HepG2 (cell line): ENCODE measurements around the gene SLC27A2. TPM values are rescaled to one million over a fixed set of nuclear protein-coding genes. Genes with fewer than 3 reads are reported as not detected.

Experiments
- CBFB ChIP-seq: sonication (generic); formaldehyde crosslinking; IDR thresholded peaks from 2 replicates; pipeline ENCODE4 v1.4.0; 2020; ENCODE audit warnings: missing genetic modification reagents
- CREBL2 ChIP-seq: sonication (generic); formaldehyde crosslinking; IDR thresholded peaks from 2 replicates; pipeline ENCODE4 v1.8.1; 2023; ENCODE audit warnings: missing genetic modification reagents, mild to moderate bottlenecking, borderline replicate concordance
- ELF3 ChIP-seq: IDR thresholded peaks from 2 replicates; pipeline ENCODE4 v1.6.1; 2016; ENCODE audit warnings: missing genetic modification reagents, missing compliant biosample characterization
- GABPB1 ChIP-seq: IDR thresholded peaks from 2 replicates; pipeline ENCODE4 v1.6.1; 2016; ENCODE audit warnings: mild to moderate bottlenecking, missing genetic modification reagents, moderate library complexity, missing compliant biosample characterization
- LCORL ChIP-seq, 2 experiments: fragments of 450-650 bp in 1 of 2; sonication (generic) in 1 of 2; formaldehyde crosslinking in 1 of 2; IDR thresholded peaks; 2 replicates each; pipeline versions ENCODE4 v1.5.0 to v1.6.1; 2017 to 2020; ENCODE audit warnings: antibody characterized with exemption in 1 of 2, missing genetic modification reagents in 1 of 2
- MYC ChIP-seq: sonication (generic); formaldehyde crosslinking; IDR thresholded peaks from 2 replicates; pipeline ENCODE4 v1.9.0; 2021; ENCODE audit warnings: missing genetic modification reagents, borderline replicate concordance
- RFX5 ChIP-seq: IDR thresholded peaks from 2 replicates; pipeline ENCODE4 v1.6.1; 2011; ENCODE audit warnings: low read depth, low read length, improper control_type of control experiment
- TCF12 ChIP-seq, 2 experiments: fragments of 450-650 bp in 1 of 2; sonication (generic) in 1 of 2; formaldehyde crosslinking in 1 of 2; IDR thresholded peaks; 2 replicates each; pipeline versions ENCODE4 v1.6.1 to v1.8.0; 2017 to 2022; ENCODE audit warnings: antibody characterized with exemption in 1 of 2, mild to moderate bottlenecking in 1 of 2, missing genetic modification reagents in 1 of 2, moderate library complexity in 1 of 2
- TFDP1 ChIP-seq: IDR thresholded peaks from 2 replicates; pipeline ENCODE4 v1.6.1; 2016; ENCODE audit warnings: missing compliant biosample characterization, missing genetic modification reagents, borderline replicate concordance
- TRIM24 ChIP-seq: sonication (generic); formaldehyde crosslinking; IDR thresholded peaks from 2 replicates; pipeline ENCODE4 v1.8.0; 2022; ENCODE audit warnings: mild to moderate bottlenecking, missing genetic modification reagents
- ZBTB3 ChIP-seq: sonication (generic); formaldehyde crosslinking; IDR thresholded peaks from 2 replicates; pipeline ENCODE4 v1.4.0; 2020; ENCODE audit warnings: low read depth, mild to moderate bottlenecking, moderate library complexity, missing genetic modification reagents, borderline replicate concordance
- ZNF44 ChIP-seq: sonication (generic); formaldehyde crosslinking; IDR thresholded peaks from 2 replicates; pipeline ENCODE4 v1.5.1; 2020; ENCODE audit warnings: mild to moderate bottlenecking, missing genetic modification reagents
- ZNF644 ChIP-seq: IDR thresholded peaks from 2 replicates; pipeline ENCODE4 v1.6.1; 2016; ENCODE audit warnings: low read depth
- ZNF672 ChIP-seq: sonication (generic); formaldehyde crosslinking; IDR thresholded peaks from 2 replicates; pipeline ENCODE4 v1.8.1; 2022; ENCODE audit warnings: missing genetic modification reagents
- polyA plus RNA-seq, 8 experiments: library from polyadenylated mRNA; depleted of rRNA in 3 of 8; stranded (reverse) in 7 of 8; unstranded in 1 of 8; fragments of >200 nt; fragmentation: Illumina TruSeq in 4 of 8; extraction: Trizol in 4 of 8; gene quantifications; 2 replicates each; pipeline versions ENCODE4 v1.2.1 to v1.2.3, GENCODE V29; 2011 to 2016; ENCODE audit warnings: low read depth in 4 of 8, missing spikeins in 1 of 8, mixed read lengths in 1 of 8; ENCODE audit not compliant: insufficient read depth in 1 of 8
- total RNA-seq, 5 experiments: library from RNA; depleted of rRNA; stranded (reverse); fragments of >200 nt; fragmentation: Illumina TruSeq; extraction: Trizol; gene quantifications; 2 replicates each; pipeline ENCODE4 v1.2.3, GENCODE V29; 2016; ENCODE audit warnings: low read depth in 1 of 5
- TF ChIP-seq, protein P1 (sequence below): sonication (generic); formaldehyde crosslinking; IDR thresholded peaks from 2 replicates; pipeline ENCODE4 v1.4.0; 2020; ENCODE audit warnings: missing genetic modification reagents; ENCODE audit errors: not compliant biosample characterization
- TF ChIP-seq, protein P2 (sequence below), 2 experiments: sonication (generic) in 1 of 2; formaldehyde crosslinking in 1 of 2; IDR thresholded peaks; 2 replicates each; pipeline versions ENCODE4 v1.4.0 to v1.6.1; 2018 to 2020; ENCODE audit warnings: missing genetic modification reagents in 2 of 2, borderline replicate concordance in 1 of 2, low read depth in 1 of 2, mild to moderate bottlenecking in 1 of 2, missing biosample characterization in 1 of 2
- TF ChIP-seq, protein P3 (sequence below): sonication (generic); formaldehyde crosslinking; IDR thresholded peaks from 2 replicates; pipeline ENCODE4 v1.4.0; 2020; ENCODE audit warnings: mild to moderate bottlenecking, low read depth, missing genetic modification reagents
- TF ChIP-seq, protein P4 (sequence below): sonication (generic); formaldehyde crosslinking; IDR thresholded peaks from 2 replicates; pipeline ENCODE4 v1.4.0; 2020; ENCODE audit warnings: mild to moderate bottlenecking, missing genetic modification reagents
- TF ChIP-seq, protein P5 (sequence below): sonication (generic); formaldehyde crosslinking; IDR thresholded peaks from 2 replicates; pipeline ENCODE4 v1.8.1; 2022; ENCODE audit warnings: low read depth, mild to moderate bottlenecking, missing genetic modification reagents

SLC27A2 gene
- total and polyA plus RNA-seq, 2 of the 13 experiments (the other 11 are each of a cell fraction or from before 2014, with no cell fraction given) = 14.6 to 23.4 TPM

GRCh38 chr15:50181969-50182218 lies at the start of gene SLC27A2 (continued):
- TF ChIP-seq ELF3 (CRISPR knock-in tag) (no peak), ZBTB3 (no peak), GABPB1 (peak; percentile 62; the same call in 1 of the 2 replicates), CREBL2 (no peak), MYC (CRISPR knock-in tag) (peak; percentile 92; the same call in 1 of the 2 replicates), ZNF672 (CRISPR knock-in tag) (no peak), RFX5 (no peak), TRIM24 (CRISPR knock-in tag) (no peak), CBFB (CRISPR knock-in tag) (no peak), ZNF44 (0 out of 2 replicates have a peak, but pooled peaks have one; percentile 59), TFDP1 (CRISPR knock-in tag) (peak; percentile 69; the same call in 1 of the 2 replicates), TCF12 (IDR thresholded peaks at IDR 0.05) (no peak), TCF12 (CRISPR knock-in tag; IDR thresholded peaks at IDR 0.05) (no peak), ZNF644 (CRISPR knock-in tag) (no peak), LCORL (IDR thresholded peaks at IDR 0.05) (no peak), LCORL (CRISPR knock-in tag; IDR thresholded peaks at IDR 0.05) (0 out of 2 replicates have a peak, but pooled peaks have one; percentile 29)
- TF ChIP-seq, protein P1, sequence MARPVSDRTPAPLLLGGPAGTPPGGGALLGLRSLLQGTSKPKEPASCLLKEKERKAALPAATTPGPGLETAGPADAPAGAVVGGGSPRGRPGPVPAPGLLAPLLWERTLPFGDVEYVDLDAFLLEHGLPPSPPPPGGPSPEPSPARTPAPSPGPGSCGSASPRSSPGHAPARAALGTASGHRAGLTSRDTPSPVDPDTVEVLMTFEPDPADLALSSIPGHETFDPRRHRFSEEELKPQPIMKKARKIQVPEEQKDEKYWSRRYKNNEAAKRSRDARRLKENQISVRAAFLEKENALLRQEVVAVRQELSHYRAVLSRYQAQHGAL (CRISPR knock-in tag) = no peak
- TF ChIP-seq, protein P2, sequence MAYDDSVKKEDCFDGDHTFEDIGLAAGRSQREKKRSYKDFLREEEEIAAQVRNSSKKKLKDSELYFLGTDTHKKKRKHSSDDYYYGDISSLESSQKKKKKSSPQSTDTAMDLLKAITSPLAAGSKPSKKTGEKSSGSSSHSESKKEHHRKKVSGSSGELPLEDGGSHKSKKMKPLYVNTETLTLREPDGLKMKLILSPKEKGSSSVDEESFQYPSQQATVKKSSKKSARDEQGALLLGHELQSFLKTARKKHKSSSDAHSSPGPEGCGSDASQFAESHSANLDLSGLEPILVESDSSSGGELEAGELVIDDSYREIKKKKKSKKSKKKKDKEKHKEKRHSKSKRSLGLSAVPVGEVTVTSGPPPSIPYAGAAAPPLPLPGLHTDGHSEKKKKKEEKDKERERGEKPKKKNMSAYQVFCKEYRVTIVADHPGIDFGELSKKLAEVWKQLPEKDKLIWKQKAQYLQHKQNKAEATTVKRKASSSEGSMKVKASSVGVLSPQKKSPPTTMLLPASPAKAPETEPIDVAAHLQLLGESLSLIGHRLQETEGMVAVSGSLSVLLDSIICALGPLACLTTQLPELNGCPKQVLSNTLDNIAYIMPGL (CRISPR knock-in tag; IDR thresholded peaks at IDR 0.05; ENCODE audit: borderline replicate concordance in 1 of 2, low read depth in 1 of 2) = peak; percentile 59 to 83; a peak in 2 of 4 replicates
- TF ChIP-seq, protein P3, sequence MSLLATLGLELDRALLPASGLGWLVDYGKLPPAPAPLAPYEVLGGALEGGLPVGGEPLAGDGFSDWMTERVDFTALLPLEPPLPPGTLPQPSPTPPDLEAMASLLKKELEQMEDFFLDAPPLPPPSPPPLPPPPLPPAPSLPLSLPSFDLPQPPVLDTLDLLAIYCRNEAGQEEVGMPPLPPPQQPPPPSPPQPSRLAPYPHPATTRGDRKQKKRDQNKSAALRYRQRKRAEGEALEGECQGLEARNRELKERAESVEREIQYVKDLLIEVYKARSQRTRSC (CRISPR knock-in tag) = no peak
- TF ChIP-seq, protein P4, sequence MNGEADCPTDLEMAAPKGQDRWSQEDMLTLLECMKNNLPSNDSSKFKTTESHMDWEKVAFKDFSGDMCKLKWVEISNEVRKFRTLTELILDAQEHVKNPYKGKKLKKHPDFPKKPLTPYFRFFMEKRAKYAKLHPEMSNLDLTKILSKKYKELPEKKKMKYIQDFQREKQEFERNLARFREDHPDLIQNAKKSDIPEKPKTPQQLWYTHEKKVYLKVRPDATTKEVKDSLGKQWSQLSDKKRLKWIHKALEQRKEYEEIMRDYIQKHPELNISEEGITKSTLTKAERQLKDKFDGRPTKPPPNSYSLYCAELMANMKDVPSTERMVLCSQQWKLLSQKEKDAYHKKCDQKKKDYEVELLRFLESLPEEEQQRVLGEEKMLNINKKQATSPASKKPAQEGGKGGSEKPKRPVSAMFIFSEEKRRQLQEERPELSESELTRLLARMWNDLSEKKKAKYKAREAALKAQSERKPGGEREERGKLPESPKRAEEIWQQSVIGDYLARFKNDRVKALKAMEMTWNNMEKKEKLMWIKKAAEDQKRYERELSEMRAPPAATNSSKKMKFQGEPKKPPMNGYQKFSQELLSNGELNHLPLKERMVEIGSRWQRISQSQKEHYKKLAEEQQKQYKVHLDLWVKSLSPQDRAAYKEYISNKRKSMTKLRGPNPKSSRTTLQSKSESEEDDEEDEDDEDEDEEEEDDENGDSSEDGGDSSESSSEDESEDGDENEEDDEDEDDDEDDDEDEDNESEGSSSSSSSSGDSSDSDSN (CRISPR knock-in tag) = 0 out of 2 replicates have a peak, but pooled peaks have one; percentile 83
- TF ChIP-seq, protein P5, sequence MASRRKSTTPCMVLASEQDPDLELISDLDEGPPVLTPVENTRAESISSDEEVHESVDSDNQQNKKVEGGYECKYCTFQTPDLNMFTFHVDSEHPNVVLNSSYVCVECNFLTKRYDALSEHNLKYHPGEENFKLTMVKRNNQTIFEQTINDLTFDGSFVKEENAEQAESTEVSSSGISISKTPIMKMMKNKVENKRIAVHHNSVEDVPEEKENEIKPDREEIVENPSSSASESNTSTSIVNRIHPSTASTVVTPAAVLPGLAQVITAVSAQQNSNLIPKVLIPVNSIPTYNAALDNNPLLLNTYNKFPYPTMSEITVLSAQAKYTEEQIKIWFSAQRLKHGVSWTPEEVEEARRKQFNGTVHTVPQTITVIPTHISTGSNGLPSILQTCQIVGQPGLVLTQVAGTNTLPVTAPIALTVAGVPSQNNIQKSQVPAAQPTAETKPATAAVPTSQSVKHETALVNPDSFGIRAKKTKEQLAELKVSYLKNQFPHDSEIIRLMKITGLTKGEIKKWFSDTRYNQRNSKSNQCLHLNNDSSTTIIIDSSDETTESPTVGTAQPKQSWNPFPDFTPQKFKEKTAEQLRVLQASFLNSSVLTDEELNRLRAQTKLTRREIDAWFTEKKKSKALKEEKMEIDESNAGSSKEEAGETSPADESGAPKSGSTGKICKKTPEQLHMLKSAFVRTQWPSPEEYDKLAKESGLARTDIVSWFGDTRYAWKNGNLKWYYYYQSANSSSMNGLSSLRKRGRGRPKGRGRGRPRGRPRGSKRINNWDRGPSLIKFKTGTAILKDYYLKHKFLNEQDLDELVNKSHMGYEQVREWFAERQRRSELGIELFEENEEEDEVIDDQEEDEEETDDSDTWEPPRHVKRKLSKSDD (CRISPR knock-in tag) = 0 out of 2 replicates have a peak, but pooled peaks have one; percentile 28
